Smooth muscle cell of the brain vasculature (primary cell): ENCODE measurements around the gene MRS2.

ENCODE experiments used
- DNase-seq: peaks from one replicate; pipeline ENCODE4 v3.0.0-alpha.2; 2012; ENCODE audit warnings: low read depth, low spot score

The MRS2 gene

DNA sequence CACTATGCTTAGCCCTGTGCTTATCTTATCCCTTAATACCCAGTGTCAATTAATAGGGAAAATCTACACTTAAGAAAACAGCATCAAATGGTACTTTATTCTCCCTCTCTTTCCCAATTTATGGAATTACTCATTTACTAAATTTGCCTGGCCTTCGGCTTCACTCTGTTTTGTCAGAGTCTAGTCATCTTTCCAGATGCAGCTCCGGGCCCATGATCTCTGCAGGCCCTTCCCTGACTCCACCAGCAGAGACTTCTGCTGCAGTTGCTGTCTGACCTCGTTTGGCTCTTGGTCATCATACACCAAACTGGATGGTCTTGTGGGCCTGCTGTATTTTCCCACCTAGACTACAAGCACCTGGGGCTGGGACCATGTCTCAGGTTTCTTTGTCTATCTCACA is 27.4 kb downstream of the MRS2 start:
- no peak for DNase-seq

DNA sequence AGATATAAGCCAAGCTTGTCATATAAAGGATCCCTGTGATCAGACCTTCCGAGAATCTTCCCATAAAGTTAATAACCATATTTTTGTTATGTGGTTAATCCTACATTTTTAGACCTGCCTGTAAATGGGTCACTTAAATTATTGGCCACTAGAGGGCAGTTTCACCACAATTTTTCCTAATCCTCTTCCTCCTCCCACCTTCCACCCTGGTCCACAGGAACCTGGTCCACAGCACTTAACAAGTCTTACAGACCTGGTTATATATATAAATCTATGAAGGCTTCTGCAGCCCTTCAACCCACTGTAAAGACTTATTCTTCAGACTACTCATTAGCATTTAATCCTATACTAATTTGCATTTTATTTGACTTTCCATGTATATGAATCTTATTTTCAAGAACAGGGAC is 28.3 kb downstream of the MRS2 start:
- peak; percentile 17 for DNase-seq

DNA sequence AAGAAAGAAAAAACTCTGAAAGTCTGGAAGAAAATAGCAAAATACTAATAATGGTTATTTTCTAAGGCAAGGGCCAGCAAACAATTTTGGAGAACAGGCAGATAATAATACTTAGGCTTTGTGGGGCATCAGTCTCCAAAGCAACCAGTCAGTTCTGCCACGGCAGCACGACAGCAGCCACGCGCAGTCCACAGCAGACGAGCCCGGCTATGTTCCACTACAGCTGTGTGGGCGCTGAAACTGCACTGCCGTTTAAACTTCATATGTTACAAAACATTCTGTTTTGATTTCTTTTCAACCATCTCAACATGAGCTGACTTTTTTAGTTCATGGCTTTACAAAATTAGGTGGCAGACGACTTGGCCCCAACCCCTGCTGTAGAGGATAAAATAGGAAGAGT is 29.9 kb downstream of the MRS2 start:
- no peak for DNase-seq

DNA sequence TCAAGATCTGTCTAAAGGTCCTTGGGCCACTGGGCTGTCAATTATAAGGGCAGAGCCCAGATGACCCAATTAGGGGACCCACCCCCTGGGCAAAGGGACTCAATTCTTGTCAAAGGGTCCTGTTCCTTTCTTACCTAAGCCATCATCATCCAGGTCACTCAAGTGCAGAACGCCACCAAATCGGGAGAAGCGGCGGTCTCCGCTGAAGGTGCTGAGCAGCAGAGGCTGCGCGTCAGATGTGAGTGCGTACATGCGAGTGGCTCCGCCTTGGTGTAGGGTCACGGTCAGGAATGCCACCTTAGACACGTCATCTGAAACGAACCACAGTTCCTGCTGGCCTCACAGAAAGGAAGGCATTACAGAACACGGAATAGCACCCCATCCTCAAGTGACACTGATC is 34.2 kb downstream of the MRS2 start:
- no peak for DNase-seq

DNA sequence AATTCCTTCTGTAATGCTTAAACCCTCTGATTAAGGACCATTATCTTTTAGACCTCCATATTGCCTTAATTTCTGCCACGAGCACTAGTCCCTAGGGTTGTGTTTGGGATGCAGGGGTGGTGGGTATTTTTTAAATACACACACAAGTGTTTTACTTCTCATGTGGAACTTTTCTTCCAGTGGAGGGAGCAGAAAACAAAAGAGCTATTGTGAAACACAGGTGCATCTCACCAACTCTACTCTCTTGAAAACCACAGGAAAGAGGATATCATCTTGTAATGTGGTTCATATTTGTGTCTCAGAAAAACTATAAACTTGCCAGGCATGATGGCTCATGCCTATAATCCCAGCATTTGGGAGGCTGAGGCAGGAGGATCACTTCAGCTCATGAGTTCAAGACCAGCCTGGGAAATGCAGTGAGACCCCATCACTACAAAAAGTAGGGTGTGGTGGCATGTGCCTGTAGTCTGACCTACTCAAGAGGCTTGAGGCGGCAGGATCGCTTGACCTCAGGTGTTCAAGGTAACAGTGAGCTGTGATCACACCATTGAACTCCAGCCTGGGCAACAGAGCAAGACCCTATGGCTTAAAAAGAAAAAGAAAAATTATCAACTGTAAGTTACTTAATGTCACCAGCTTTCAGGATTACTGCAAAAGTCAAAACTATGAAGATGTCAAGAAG is 37.3 kb downstream of the MRS2 start:
- DNase-seq = no peak

DNA sequence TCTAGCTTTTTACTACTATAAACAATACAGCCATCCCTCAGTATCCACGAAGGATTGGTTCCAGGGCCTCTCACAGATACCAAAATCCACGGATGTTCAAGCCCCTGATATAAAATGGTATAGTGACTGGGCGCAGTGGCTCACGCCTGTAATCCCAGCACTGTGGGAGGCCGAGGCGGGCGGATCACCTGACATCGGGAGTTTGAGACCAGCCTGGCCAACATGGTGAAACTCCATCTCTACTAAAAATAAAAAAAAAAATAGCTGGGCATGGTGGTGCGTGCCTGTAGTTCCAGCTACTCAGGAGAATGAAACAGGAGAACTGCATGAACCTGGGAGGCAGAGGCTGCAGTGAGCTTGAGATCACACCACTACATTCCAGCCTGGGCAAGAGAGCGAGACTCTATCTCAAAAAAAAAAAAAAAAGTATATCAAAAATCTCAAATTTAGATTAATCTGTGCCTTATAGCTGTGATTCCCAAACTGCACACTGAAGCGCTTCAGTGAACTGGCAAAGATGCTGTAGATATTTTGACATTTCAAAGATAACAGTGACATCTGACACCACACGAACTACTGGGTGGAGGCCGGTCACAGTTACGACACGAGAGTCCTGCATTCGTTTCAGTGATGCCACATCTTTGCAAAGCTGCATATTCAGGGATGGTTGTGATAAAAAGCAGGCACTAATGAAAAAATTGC is 38.3 kb downstream of the MRS2 start:
- no peak for DNase-seq

DNA sequence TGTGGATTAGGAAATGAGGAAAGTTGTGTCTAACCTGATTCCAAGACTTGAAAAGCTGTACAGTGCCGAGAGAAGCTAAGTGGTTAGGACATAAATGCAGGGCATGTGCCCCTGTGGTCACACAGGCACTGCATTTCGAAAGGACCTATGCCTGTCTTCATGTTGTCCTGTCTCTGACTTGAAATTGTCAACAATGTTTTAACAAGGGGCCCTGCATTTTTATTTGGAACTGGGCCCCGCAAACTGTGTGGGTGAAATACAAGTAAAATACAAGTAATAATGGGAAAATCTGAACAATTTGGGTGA is 38.8 kb downstream of the MRS2 start:
- no peak for DNase-seq

DNA sequence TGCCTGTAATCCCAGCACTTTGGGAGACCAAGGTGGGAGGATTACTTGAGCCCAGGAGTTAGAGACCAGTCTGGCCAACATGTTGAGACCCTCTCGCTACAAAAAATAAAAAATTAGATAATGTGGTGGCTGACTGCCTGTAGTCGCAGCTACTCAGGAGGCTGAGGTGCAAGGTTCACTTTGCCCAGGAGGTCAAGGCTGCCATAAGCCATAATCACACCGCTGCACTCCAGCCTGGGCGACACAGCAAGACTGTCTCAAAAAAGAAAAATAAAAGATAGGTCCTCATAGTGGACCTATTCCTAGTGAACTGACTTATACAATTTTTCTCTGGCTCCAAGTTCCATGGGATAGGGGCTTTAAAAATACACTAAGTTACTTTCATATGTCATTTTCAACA is 41.9 kb downstream of the MRS2 start:
- DNase-seq = no peak

DNA sequence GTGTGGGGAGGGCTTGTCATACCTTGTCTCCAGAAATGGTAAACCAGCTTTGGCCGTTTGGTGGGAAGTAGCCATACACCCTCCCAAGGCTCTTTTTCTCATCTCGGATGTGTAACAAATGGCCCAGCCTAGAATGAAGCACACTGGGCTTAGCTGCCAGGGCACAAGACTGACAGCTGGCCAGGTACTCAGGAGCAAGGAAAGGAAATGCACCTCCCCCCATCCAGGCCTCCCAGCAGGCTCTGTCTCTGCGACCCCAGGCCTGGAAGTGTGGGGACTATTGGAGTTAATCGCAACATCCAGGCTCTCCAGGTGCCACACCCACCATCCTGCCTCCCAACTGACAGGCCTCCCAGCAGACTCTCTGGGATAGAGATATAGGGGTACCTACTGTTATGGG is 43.0 kb downstream of the MRS2 start:
- no peak for DNase-seq

DNA sequence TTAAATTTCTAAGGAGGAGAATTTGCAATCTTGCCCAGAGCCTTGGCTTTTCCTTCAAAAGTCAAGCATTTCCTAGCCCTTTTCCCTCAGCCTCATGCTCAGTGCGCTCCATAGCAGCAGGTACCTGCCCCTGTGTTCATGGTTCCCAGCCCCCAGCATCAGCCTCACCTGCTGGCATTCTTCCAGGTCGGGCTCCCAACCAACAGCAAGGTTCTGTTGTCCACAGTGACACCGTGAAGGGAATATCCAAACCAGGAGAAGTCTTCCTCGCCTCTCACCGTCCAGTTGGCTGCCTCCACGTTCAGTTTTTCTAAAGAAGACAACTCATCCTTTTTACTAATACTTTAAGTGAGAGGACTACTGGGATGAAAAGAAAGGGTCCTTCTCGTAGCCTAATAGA is 43.9 kb downstream of the MRS2 start:
- DNase-seq = no peak

DNA sequence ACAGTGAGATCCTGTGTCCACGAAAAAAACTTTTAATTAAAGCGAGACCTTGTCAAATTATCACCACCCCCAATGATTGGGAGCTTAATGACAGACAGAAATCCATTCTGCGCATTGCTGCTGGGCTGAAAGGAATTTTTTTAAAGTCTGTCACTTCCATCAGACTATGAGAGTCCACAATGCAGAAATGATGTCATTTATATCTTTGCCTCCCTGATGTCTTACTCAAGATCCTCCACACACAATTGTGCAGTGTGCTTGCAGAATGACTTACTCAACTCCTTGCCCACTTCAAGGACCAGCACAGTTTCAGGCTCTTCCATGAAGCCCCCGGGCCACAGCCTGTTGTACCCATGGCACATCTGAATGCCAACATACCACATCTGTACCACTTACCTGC is 45.7 kb downstream of the MRS2 start:
- no peak for DNase-seq

DNA sequence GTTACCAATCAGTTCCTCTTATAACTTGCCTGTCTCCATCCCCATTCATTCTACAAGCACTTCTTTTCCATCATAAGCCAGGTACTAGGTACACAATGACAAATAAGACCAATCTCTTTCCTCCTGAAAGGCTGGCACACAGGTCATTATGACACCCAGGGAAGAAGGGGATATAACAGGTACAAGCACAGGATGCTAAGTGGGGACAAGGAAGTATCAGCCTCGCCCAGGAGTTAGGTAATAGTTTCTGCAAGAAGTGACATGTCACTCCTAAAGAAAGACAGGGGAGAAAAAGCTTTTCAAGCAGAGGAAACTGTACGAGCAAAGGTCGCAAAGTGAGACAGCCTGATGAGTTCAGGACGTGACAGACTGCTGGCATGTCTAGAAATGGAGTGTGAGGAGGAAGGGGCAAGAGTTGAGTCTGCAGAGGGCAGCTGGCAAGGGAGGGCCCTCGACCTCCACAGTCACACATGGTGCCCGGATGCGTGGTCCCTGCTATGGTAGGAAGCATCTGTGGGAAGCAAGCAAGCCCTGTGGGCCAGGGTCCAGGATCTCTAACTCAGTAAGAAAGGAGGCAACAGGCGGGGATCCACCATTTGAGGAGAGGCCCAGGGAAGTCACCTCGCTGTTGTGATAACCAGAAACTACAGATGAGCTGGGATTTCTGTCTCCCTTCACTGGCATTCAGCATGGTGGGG is 46.2 kb downstream of the MRS2 start:
- DNase-seq = no peak

DNA sequence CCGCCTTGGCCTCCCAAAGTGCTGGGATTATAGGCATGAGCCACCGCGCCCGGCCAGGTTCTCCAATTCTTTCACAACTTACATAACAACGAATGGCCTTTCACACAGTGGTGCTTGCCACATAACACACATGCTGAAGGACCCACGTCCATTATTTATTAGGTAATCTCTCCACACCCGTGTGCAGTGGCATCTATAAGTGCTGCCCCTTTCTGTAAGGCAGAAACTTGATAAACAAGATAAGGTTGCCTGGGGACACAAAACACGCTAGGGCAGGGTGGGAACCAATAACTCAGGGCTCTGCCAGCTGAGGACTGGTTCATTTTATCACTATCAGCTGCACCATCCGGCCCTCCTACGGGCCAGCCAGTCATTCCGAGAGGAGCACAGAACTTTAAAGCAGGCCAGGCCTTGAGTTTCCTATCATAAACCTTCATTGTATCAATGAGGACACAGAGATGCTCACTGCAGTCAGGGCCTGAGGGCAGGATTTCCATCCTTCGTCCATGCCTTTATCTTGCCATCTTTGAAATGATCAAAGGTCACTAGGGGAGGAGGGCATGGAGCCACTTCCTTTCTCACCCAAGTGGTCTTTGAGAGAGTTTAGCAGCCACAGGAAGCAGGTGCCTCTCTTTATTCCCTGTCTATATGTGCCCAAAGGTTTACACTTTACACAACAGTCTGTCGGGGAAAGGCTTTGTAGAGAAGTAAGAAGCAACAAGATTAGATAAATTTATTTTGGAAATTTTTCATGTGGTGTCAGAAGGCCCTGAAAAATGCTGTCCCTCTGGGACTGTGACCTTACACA is 49.0 kb downstream of the MRS2 start:
- no peak for DNase-seq

DNA sequence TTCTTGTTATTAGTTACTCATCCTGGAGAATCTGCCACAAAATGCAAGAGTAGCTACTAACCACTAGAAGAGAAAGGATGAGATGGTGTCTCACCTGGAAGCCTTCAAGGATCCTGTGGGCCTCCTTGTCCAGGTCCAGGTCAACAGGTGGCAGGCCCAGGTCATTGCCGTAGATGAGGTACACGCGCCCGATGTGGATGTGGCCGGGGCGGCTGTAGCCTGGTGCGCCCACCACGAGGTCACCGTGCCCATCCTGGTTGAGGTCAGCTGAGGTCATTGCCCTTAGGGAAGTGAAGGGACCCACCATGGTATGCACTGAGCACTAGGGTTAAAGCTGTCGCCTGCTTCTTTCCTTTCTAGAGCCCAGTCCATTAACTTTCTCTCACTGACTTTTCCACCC is 51.2 kb downstream of the MRS2 start:
- DNase-seq = no peak

DNA sequence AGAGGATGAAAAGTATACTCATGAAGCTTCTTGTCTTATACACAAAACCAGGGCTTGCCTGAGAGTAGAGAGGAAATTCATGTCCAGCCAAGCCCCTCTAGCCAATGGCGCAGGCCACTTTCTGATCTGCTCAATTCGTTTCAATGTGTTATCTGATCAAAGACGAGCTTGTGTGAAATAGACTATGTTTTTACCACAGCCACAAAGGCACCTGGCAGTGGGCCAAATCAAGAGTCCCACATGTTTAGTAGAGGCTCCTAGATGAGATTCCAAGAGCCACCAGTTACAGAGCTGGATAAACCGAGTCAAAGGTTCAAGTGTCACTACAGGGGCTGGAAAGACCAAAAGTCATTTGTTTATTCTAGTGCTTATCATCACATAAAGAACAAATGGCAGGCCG is 51.7 kb downstream of the MRS2 start:
- DNase-seq = no peak

DNA sequence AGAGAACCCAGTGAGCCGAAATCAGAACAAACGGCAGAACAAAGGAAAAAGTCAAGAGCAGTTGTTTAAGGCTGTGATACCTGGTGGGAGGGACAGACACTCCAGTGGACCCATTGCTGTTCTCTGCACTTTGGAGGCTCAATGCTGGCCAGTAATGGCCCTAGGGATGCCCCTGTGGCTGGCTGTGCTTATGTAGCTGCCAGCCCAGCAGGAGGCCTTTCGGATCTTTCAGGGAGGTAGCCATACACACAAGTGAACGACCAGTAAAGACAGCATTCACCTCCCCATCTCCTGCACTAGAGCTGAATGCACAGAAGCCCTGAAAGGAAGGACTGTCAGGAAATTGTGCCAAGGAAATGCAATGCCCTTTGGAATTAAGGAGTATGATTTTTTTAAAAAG is 52.3 kb downstream of the MRS2 start:
- no peak for DNase-seq

DNA sequence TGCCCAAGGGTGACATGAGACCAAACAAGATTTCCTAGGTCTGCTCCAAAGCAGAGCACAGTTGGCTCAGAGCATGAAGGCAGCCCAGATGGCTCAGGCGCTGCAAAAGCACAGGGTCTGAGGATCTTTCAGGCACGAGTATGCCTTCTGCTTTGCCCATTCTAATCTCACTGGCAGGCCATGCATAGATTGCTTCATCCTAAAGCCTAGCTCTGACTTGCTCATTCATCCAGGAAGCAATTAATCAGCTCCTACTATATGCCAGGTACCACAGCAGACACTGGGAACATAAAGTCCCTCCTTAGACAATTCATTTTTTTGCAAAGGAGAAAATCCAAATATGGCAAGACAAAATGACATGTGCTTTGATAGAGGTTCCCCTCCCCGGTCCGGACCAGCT is 55.4 kb downstream of the MRS2 start:
- DNase-seq = no peak

DNA sequence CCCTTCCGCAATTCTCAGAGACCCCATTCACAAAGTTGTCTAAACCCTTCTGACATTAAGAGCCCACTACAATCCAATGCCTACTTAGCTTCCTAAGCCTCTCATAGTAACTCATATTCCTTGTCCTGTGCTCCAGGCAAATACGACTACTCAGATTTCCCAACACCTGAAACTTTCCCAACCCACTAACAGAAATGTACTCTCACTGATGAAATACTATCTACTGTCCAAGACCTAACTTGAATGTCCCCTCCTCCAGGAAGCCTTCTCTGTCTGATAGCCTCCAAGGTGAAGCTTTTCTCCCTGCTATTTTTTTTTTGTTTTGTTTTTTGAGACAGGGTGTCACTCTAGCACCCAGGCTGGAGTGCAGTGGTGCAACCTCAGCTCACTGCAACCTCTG is 56.2 kb downstream of the MRS2 start:
- no peak for DNase-seq

DNA sequence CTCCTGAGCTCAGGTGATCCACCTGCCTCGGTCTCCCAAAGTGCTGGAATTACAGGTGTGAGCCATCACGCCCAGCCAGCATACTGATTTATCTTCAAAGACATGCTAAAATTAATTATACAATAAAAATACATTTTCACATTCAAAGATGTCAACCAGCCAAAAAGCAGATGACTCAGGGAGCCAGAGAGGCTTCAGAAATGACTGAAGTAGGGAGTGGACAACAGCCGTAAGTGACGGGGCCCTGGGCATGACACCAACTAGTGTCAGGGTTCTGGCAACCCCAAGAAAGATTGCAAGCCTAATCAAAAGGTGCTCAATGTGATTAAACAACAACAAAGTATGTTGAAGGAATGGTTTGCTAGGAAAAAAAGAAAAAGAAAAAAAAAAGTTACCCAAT is 58.2 kb downstream of the MRS2 start:
- no peak for DNase-seq

DNA sequence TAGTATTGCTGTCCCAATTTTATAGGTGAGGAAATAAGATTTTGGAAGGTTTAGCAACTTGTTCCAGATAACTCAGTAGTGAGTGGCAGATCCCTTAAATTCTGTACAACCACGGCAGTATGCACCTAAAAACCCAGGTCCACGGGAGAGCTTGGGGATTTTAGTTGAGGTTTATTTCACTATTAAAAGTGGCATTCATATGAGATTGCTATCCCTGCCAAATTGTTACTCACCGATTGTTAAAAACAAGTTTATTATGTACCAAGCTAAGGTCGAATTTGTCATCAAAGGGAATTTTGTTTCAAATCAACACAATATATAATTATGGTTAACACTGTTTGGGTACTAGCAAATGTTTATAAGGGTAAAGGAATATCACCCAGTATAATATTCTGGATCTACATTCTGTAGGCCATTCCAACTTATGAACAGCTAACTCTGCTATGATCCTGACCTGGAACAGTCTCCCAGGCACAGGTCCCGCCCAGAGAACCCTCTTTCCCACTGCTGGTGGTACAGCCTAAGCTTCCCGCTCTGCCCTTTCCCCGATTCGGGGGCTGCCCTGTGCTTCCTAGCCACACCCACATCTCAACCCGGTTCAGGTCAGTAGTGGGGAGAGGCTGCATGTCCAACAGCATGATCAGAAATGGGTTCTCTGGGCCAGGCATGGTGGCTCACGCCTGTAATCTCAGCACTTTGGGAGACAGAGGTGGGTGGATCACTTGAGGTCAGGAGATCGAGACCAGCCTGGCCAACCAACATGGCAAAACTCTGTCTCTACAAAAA is 61.7 kb downstream of the MRS2 start:
- DNase-seq = no peak

DNA sequence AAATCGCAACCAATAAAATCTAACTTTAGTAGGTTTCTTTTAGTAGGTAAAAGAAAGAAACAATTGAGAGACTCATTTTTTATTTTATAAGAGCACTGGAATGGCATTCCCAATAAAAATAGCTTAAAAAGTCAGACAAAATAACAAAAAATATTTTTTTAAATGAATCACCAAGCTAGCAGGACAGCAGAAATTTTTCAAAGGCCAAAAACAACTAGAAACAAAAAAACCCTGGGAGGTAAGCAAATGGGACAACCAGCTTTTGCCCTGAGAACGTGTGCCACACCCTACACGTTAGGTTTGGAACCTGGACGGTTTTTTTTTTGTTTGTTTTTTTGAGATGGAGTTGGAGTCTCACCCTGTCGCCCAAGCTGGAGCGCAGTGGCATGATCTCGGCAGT is 67.1 kb downstream of the MRS2 start:
- no peak for DNase-seq

DNA sequence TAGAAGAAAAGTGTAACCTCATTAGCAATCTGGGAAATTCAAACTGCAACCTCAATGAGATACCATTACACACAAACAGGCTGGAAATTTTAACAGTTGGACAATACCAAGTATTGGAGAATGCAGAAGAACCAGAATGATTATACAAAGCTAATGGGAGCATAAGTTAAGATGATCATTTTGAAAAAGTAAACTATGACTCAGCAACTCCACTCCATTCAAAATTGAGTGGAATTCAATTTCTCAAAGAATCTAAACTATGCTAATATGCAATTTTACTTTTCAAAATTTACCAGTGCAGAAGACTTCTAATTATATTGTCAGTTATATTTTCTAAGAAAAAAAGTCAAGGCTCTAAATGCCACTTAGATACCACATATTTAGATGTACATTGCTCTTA is 69.4 kb downstream of the MRS2 start:
- no peak for DNase-seq
